RCC 7860 (cell line): ENCODE results near the gene NHLRC2.

ENCODE experiments used
- DNase-seq: peaks from one replicate; pipeline ENCODE4 v3.0.0-alpha.2; 2015; ENCODE audit warnings: low spot score
- FAIRE-seq: peaks from 2 replicates; lab custom pipeline; 2012; peaks lifted over from hg19 to GRCh38; lab: Jason Lieb, UNC

NHLRC2 gene

GRCh38 chr10:113857210-113857609 lies 2.7 kb downstream of the NHLRC2 start:
- DNase-seq (no peak), FAIRE-seq (no peak)

GRCh38 chr10:113858541-113858940 lies 4.1 kb downstream of the NHLRC2 start:
- FAIRE-seq (no peak), DNase-seq (no peak)

GRCh38 chr10:113859261-113859660 lies 4.8 kb downstream of the NHLRC2 start:
- DNase-seq = no peak
- no peak for FAIRE-seq

- DNase-seq (no peak), FAIRE-seq (no peak)
Observed at GRCh38 chr10:113865901-113866300, 11.4 kb downstream of the NHLRC2 start.

- DNase-seq (no peak), FAIRE-seq (no peak)
Observed at GRCh38 chr10:113866551-113867394, 12.3 kb downstream of the NHLRC2 start.

- FAIRE-seq (no peak), DNase-seq (no peak)
Observed at GRCh38 chr10:113867904-113868303, 13.4 kb downstream of the NHLRC2 start.

- DNase-seq = no peak
Observed at GRCh38 chr10:113869789-113870188, 15.3 kb downstream of the NHLRC2 start.

GRCh38 chr10:113872139-113873030 lies 17.9 kb downstream of the NHLRC2 start:
- no peak for FAIRE-seq
- DNase-seq = no peak

More at GRCh38 chr10:113869789-113870188, 15.3 kb downstream of the NHLRC2 start:
- no peak for FAIRE-seq

- no peak for FAIRE-seq
Observed at GRCh38 chr10:113875212-113875611, 20.8 kb downstream of the NHLRC2 start.

GRCh38 chr10:113876461-113876860 lies 22.0 kb downstream of the NHLRC2 start:
- FAIRE-seq (no peak), DNase-seq (no peak)

More at GRCh38 chr10:113875212-113875611, 20.8 kb downstream of the NHLRC2 start:
- no peak for DNase-seq

- FAIRE-seq = no peak
Observed at GRCh38 chr10:113879691-113880090, 25.2 kb downstream of the NHLRC2 start.

GRCh38 chr10:113880236-113880635 lies 25.8 kb downstream of the NHLRC2 start:
- peak; percentile 60 for FAIRE-seq

More at GRCh38 chr10:113879691-113880090, 25.2 kb downstream of the NHLRC2 start:
- no peak for DNase-seq

GRCh38 chr10:113882240-113882639 lies 27.8 kb downstream of the NHLRC2 start:
- no peak for FAIRE-seq
- DNase-seq = no peak

More at GRCh38 chr10:113880236-113880635, 25.8 kb downstream of the NHLRC2 start:
- peak; percentile 45 for DNase-seq

GRCh38 chr10:113889911-113890310 lies 35.5 kb downstream of the NHLRC2 start:
- DNase-seq = no peak
- no peak for FAIRE-seq

- FAIRE-seq = no peak
Observed at GRCh38 chr10:113890769-113891168, 36.3 kb downstream of the NHLRC2 start.

GRCh38 chr10:113891476-113891875 lies 37.0 kb downstream of the NHLRC2 start:
- DNase-seq = no peak
- no peak for FAIRE-seq

More at GRCh38 chr10:113890769-113891168, 36.3 kb downstream of the NHLRC2 start:
- DNase-seq = no peak

- FAIRE-seq (no peak), DNase-seq (no peak)
Observed at GRCh38 chr10:113893570-113893969, 39.1 kb downstream of the NHLRC2 start.

- no peak for FAIRE-seq
- DNase-seq = no peak
Observed at GRCh38 chr10:113894581-113894980, 40.1 kb downstream of the NHLRC2 start.

- FAIRE-seq = no peak
- DNase-seq = no peak
Observed at GRCh38 chr10:113895018-113895417, 40.6 kb downstream of the NHLRC2 start.

GRCh38 chr10:113897693-113898618 lies 43.5 kb downstream of the NHLRC2 start:
- DNase-seq (no peak), FAIRE-seq (no peak)
